Activated naive CD8-positive, alpha-beta T cell treated with anti-CD3 and anti-CD28 coated beads, Interleukin-2, amount 50 U/mL, for 24 hours (primary cell): Measurements from ENCODE around the gene MS4A4E.
"Not testable (repeated sequence)": the region's sequence is repeated elsewhere in the genome, so short reads cannot be mapped to it uniquely, and the experiment has no call there.

Experiments used
- ATAC-seq: fragments of 150-1000 bp; cut with Tn5 transposase; one replicate; pipeline ENCODE4 v1.10.0; 2021
- DNase-seq: peaks from one replicate; pipeline ENCODE4 v3.0.0; 2021
- H3K27ac Mint-ChIP-seq: one replicate; pipeline ENCODE4 v1.8.0; 2021; ENCODE audit warnings: mild to moderate bottlenecking, mixed read lengths
- H3K27me3 Mint-ChIP-seq: one replicate; pipeline ENCODE4 v1.8.0; 2021; ENCODE audit warnings: mixed read lengths
- H3K36me3 Mint-ChIP-seq: one replicate; pipeline ENCODE4 v1.8.0; 2021; ENCODE audit warnings: low read depth, mixed read lengths
- H3K4me1 Mint-ChIP-seq: one replicate; pipeline ENCODE4 v1.8.0; 2021; ENCODE audit warnings: mixed read lengths
- H3K4me3 Mint-ChIP-seq: one replicate; pipeline ENCODE4 v1.8.0; 2021; ENCODE audit warnings: mild to moderate bottlenecking, moderate library complexity, mixed read lengths
- H3K9me3 Mint-ChIP-seq: one replicate; pipeline ENCODE4 v1.8.0; 2021; ENCODE audit warnings: mixed read lengths

The MS4A4E gene

DNA sequence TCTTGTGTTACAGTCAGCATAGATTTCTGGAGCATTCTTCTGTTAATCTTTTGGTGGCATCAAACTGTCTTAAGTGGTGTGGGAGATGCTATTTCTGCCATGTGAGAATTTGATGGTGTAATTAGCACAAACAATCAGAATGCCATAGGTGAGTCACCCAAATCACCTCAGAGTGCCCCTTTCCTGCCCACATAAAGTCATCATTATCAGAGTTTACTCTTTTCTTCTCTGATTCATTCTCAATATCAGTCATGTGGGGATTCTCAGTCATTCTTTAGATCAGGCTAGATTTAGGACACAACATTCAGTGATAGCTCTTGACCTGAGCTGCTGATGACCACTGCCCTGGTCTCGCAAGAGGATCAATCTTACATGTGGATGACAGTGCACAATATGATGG, 36.3 kb downstream of the MS4A4E start:
- H3K27me3 Mint-ChIP-seq = peaks cover 21% of the 10 kb centered on the region
- H3K4me3 Mint-ChIP-seq = no peak overlapping the region
- peaks cover 30% of the 10 kb centered on the region for H3K4me1 Mint-ChIP-seq
- no peaks in the 10 kb centered on the region for H3K36me3 Mint-ChIP-seq
- H3K9me3 Mint-ChIP-seq = peaks cover 4% of the 10 kb centered on the region
- DNase-seq (no peak), ATAC-seq (peak; percentile 91)
- peak overlapping the region; percentile 46 for H3K27ac Mint-ChIP-seq

DNA sequence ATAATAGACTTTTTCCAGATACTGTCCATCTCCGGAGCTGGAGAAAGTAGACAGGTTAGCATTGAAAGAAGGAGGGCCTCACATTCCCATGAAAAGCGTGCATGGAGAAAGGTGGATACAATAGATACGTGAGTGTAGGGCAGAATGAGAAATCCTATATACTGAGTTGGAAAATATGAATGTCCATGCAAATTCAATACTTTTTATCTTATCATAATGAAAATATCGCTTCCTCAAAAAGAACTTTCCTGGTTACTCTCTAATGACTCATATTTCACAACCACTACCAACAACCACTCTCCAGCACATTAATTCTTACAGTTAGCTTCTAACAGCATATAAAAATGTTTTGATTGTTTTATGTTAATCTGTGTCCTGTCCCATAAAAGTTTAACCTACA, 38.0 kb downstream of the MS4A4E start:
- H3K4me3 Mint-ChIP-seq = no peak overlapping the region
- H3K27me3 Mint-ChIP-seq = peaks cover 19% of the 10 kb centered on the region
- peaks cover 30% of the 10 kb centered on the region for H3K4me1 Mint-ChIP-seq
- DNase-seq (no peak), ATAC-seq (peak; percentile 42)
- H3K27ac Mint-ChIP-seq = peak overlapping the region; percentile 40
- H3K9me3 Mint-ChIP-seq = peaks cover 4% of the 10 kb centered on the region
- H3K36me3 Mint-ChIP-seq = no peaks in the 10 kb centered on the region

DNA sequence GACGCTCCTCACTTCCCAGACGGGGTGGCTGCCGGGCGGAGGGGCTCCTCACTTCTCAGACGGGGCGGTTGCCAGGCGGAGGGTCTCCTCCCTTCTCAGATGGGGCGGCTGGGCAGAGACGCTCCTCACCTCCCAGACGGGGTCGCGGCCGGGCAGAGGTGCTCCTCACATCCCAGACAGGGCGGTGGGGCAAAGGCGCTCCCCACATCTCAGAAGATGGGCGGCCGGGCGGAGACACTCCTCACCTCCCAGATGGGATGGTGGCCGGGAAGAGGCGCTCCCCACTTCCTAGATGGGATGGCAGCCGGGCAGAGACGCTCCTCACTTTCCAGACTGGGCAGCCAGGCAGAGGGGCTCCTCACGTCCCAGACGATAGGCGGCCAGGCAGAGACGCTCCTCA, 41.6 kb downstream of the MS4A4E start:
- DNase-seq, ATAC-seq, H3K27ac Mint-ChIP-seq, H3K4me3 Mint-ChIP-seq, H3K9me3 Mint-ChIP-seq, H3K36me3 Mint-ChIP-seq: not testable (repeated sequence)
- H3K4me1 Mint-ChIP-seq = peaks cover 23% of the 10 kb centered on the region
- peaks cover 11% of the 10 kb centered on the region for H3K27me3 Mint-ChIP-seq

DNA sequence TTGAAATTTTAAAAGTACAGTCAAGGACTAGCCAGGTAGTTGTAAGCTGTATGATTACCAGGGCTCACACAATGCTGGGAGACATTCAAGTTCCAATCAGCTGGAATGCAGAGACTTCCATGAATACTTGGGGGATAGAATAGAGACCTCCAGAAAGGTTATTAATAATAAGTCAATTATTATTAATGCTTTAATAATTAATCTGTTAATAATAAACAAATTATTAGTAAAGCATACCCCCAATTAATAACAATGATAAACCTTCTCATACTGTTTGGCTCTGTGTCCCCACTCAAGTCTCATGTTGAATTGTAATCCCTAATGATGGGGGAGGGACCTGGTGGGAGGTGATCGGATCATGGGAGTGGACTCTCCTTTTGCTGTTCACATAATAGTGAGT, 45.5 kb downstream of the MS4A4E start:
- H3K9me3 Mint-ChIP-seq = no peaks in the 10 kb centered on the region
- DNase-seq (no peak), ATAC-seq (no peak)
- no peaks in the 10 kb centered on the region for H3K36me3 Mint-ChIP-seq
- H3K27ac Mint-ChIP-seq = no peak overlapping the region
- peaks cover 19% of the 10 kb centered on the region for H3K27me3 Mint-ChIP-seq
- peaks cover 20% of the 10 kb centered on the region for H3K4me1 Mint-ChIP-seq
- H3K4me3 Mint-ChIP-seq = no peak overlapping the region

- Mint-ChIP-seq H3K4me3 (no peak overlapping the region), H3K27me3 (peaks cover 17% of the 10 kb centered on the region), H3K9me3 (no peaks in the 10 kb centered on the region), H3K36me3 (no peaks in the 10 kb centered on the region), H3K27ac (no peak overlapping the region), H3K4me1 (peaks cover 20% of the 10 kb centered on the region)
- ATAC-seq (peak; percentile 48), DNase-seq (no peak)
Observed at GRCh38 chr11:60195923-60196368, 47.0 kb downstream of the MS4A4E start.

DNA sequence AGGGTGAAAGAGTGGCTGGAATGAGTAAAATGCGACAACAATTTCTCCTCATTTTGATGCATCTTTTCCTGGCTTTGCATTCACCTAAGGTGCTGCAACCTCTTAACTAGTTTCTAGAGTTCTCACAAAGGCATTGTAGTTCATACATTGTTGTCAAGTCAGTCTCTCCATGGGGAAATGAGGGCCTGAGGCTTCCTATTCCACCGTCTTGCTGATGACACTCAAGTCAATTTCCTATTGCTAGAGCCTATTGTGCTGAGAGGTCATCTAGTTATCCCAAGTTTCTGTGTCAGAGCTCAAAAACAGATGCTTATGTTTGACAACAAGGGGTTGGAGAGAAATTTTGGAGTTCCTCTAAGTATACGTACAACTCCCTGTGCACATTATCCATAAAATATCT, 48.4 kb downstream of the MS4A4E start:
- ATAC-seq = no peak
- H3K27ac Mint-ChIP-seq = no peak overlapping the region
- H3K36me3 Mint-ChIP-seq = no peaks in the 10 kb centered on the region
- no peak overlapping the region for H3K4me3 Mint-ChIP-seq
- H3K9me3 Mint-ChIP-seq = no peaks in the 10 kb centered on the region
- peaks cover 20% of the 10 kb centered on the region for H3K4me1 Mint-ChIP-seq
- no peak for DNase-seq
- H3K27me3 Mint-ChIP-seq = peaks cover 17% of the 10 kb centered on the region

GRCh38 chr11:60193687-60194433, 49.1 kb downstream of the MS4A4E start:
- no peak overlapping the region for H3K27ac Mint-ChIP-seq
- H3K4me1 Mint-ChIP-seq = peaks cover 22% of the 10 kb centered on the region
- H3K4me3 Mint-ChIP-seq = no peak overlapping the region
- H3K9me3 Mint-ChIP-seq = no peaks in the 10 kb centered on the region
- ATAC-seq (peak; percentile 97), DNase-seq (peak; percentile 79)
- peaks cover 17% of the 10 kb centered on the region for H3K27me3 Mint-ChIP-seq
- H3K36me3 Mint-ChIP-seq = no peaks in the 10 kb centered on the region

- H3K4me3 Mint-ChIP-seq, H3K36me3 Mint-ChIP-seq, DNase-seq, H3K9me3 Mint-ChIP-seq, ATAC-seq, H3K27ac Mint-ChIP-seq: not testable (repeated sequence)
- peaks cover 24% of the 10 kb centered on the region for H3K4me1 Mint-ChIP-seq
- peaks cover 13% of the 10 kb centered on the region for H3K27me3 Mint-ChIP-seq
Observed at GRCh38 chr11:60192564-60192963, 50.4 kb downstream of the MS4A4E start.

DNA sequence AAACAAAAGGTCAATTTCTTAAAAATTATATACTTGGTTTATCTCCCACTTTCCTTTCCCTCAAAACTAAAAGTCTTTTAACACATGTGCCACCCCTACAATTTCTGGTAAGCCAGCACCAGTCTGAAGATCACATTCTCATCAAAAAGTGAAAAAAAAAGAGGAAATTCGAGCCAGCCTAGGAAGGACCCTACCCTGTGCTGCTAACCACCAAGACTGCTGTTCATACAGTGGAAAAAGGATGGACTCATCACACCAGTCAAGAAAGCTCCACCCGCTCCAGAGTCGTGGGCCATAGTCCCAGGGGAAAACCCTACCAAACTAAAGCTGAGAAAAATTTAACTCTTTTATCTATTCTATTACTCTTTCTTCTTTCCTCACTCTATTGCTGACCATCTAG, 54.5 kb downstream of the MS4A4E start:
- not testable (repeated sequence) for ATAC-seq, H3K4me3 Mint-ChIP-seq, H3K9me3 Mint-ChIP-seq, H3K27ac Mint-ChIP-seq, H3K36me3 Mint-ChIP-seq, DNase-seq
- peaks cover 11% of the 10 kb centered on the region for H3K27me3 Mint-ChIP-seq
- H3K4me1 Mint-ChIP-seq = peaks cover 19% of the 10 kb centered on the region

GRCh38 chr11:60186128-60186527, 56.8 kb downstream of the MS4A4E start:
- not testable (repeated sequence) for H3K4me3 Mint-ChIP-seq, H3K9me3 Mint-ChIP-seq, H3K27ac Mint-ChIP-seq, DNase-seq, H3K36me3 Mint-ChIP-seq, ATAC-seq
- Mint-ChIP-seq H3K4me1 (peaks cover 19% of the 10 kb centered on the region), H3K27me3 (peaks cover 15% of the 10 kb centered on the region)

DNA sequence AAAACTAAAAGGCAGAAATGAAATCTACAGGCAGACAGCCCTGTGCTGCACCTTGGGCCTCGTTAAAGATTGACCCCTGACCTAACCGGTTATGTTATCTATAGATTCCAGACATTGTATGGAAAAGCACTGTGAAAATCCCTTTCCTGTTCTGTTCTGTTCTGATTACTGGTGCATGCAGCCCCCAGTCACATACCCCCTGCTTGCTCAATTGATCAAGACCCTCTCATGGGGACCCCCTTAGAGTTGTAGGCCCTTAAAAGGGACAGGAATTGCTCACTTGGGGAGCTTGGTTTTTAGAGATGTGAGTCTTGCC, 57.5 kb downstream of the MS4A4E start:
- peaks cover 21% of the 10 kb centered on the region for H3K27me3 Mint-ChIP-seq
- H3K27ac Mint-ChIP-seq, H3K36me3 Mint-ChIP-seq, H3K4me3 Mint-ChIP-seq, ATAC-seq, H3K9me3 Mint-ChIP-seq, DNase-seq: not testable (repeated sequence)
- H3K4me1 Mint-ChIP-seq = peaks cover 19% of the 10 kb centered on the region

GRCh38 chr11:60184824-60185511, 58.0 kb downstream of the MS4A4E start:
- no peak for DNase-seq
- Mint-ChIP-seq H3K9me3 (peaks cover 7% of the 10 kb centered on the region), H3K4me1 (peaks cover 19% of the 10 kb centered on the region), H3K4me3 (no peak overlapping the region), H3K27ac (no peak overlapping the region), H3K27me3 (peaks cover 22% of the 10 kb centered on the region), H3K36me3 (no peaks in the 10 kb centered on the region)
- ATAC-seq = no peak

DNA sequence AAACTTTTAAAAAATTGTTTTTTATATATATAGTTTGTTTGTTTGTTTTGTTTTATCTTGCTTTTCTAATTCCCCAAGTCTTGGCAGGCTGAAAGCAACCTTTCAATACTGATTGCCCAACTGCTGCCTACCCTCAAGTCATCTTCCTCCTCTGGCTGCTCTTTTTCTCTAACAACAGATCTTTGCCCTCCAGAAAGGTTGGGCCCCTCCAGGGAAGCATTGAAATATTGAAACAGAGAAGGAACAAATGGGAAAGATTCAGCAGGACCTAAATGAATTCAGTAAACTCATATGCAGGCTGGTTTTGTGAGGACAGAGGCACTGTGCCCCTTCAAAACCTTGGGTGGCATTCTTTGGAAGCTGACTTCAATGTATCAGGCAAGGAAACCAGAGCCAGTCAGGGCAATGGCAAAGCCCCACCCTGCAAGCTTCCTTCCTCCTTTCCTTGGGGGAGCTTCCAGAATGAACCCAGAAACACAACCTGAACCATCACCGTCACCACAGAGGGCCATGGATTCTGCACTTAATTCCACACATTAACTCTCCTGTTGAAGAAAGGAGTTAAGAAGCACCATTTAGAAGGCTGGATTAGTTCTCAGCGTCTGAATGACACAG, 59.2 kb downstream of the MS4A4E start:
- no peak for ATAC-seq
- Mint-ChIP-seq H3K4me1 (peaks cover 17% of the 10 kb centered on the region), H3K9me3 (peaks cover 7% of the 10 kb centered on the region), H3K27me3 (peaks cover 30% of the 10 kb centered on the region), H3K36me3 (no peaks in the 10 kb centered on the region), H3K27ac (no peak overlapping the region), H3K4me3 (no peak overlapping the region)
- DNase-seq = no peak

DNA sequence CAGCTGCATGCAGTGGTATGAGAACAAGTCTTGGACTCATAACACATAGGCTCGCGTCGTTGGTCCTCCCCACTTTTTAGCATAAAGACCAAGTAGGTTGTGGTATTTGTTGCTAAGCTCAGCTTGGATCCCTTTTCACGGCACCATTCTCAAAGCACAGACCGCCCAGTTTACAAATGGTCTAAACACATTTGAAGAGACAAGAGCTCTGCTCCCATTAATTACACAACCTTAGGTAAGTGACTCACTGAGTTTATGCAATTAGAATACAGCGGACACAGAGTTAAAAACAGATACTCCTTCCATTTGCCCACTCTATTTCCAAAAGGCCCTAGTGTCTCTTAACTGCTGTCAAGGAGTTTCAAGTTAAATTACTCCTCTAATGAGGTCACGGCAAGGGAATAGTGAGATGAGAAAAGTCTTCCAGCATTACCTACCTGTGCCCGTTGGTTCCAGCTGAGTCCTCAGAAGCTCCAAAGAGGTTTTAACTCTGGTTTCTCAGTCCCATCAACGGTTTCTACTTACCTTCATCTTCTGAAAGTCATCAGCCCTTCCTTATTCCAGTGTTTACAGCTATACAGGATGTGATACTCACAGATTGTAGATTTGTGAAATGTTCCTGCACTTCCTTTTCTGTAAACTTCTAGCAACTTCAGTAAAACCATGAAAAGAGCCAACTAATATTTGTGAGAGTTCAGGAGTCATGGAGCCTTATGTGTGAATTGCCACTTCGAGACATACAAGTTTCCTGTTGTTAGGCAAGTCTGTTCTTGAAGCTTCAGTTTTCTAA, 60.2 kb downstream of the MS4A4E start, which contains the start of gene MS4A6A:
Gene MS4A6A (minus strand): TSS at position 543 of the 790 bp plus-strand sequence. CDS start 1,356 bp downstream, outside the sequence.
- no peak within 1 kb of the TSS for H3K4me3 Mint-ChIP-seq
- H3K36me3 Mint-ChIP-seq = no peaks in the 10 kb centered on the region
- DNase-seq (no peak), ATAC-seq (no peak)
- no peak within 1 kb of the TSS for H3K27ac Mint-ChIP-seq
- peaks cover 30% of the 10 kb centered on the region for H3K27me3 Mint-ChIP-seq
- H3K4me1 Mint-ChIP-seq = peaks cover 15% of the 10 kb centered on the region
- H3K9me3 Mint-ChIP-seq = peaks cover 7% of the 10 kb centered on the region
